DMS 273 (cell line): ENCODE data around the gene ENTPD6.

Experiments
- DNase-seq: peaks from one replicate; lab custom pipeline; 2025; ENCODE audit not compliant: unreplicated experiment; lab: John Stamatoyannopoulos, UW

Gene ENTPD6

DNA sequence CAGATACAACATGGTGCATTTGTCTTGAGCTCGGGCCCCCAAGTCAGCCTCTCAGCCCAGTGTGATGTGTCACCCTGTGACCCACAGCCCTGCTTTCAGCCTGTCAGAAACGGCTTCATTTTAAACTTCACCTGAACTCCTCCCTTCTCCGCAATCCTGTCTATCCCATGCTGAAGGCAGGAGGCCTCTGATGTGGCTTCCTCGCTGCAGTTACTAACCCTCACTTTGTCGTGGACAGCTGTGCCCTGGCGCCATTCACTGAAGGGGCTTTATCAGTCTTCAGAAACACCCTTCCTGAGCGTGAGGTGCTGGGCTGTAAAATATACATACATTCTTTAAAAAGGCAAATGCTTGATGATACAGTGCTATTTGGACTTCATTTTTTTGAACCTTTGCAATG is 7.9 kb upstream of the ENTPD6 start:
- DNase-seq, result no peak

DNA sequence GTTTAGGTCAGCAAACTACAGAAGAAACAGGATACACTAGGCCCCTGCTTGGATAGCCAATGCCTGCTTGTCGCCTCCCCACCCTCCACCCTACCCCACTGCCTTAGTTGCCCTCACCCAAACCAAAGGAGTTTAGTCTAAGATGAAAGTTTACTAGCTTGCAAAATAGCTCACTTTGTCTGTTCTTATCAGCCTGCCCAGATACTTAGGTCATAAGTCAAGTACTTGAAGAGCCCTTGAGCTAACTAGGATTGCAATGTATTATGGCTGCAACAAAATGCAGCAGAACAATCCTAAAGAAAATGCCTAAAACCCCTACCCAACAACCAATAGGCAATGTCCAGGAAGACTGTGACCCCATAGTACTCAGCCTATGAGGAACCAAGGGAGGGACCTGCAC is 7.3 kb upstream of the ENTPD6 start:
- DNase-seq, result no peak

DNA sequence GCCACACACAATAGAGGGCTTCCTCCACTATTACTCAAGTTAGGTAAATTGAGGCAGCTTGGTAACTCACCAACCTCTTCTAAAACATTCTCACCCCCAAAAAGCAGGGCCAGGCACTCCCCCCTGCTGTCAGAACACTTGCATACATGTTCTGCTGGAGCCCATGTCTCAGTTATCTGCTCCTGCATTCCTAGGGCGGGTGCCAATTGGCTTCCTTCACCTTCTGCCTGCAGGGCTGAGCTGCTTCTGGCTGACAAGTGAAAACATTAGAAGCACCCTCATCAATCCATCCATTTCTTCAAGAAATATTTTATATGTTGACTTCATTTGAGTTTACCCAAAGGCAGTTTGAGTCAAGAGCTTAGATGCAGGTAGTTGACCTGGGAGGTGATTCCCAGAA is 4.5 kb upstream of the ENTPD6 start:
- no peak for DNase-seq

DNA sequence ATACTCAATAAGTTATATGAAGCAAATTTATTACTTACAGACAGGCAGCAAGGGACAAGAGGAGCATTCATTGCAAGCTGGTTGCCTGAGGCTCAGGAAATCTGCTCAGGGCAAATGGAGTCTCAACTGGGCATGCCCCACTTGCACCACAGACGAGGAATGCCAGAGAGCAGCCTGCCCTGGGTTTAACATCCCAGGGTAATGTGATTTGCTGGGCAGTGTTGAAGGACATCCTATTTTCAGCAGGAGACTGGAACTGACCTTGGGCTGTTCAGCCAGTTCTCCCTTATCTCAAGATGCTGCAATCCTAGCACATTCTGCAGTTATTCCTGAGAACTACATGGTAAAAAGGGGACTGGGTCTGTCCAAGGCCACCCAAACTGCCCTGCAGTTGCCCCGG is 3.8 kb upstream of the ENTPD6 start:
- no peak for DNase-seq

DNA sequence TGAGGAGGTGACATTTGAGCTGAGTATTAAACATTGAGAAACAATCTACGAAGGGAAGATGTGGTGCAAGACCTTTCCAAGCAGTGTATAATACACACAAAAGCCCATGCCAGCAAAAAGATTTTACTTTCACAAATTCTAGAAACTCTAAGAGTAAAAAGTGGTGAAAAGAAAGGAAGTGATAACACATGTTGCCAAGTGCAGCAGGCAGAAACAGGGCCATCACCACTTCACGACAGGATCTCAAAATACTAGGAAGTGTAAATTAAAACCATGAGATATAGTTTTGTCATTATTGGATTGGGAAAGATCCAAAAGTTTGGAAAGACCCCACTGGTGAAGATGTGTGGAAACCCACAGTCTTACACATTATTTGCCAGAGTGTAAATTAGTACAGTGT is 1.7 kb upstream of the ENTPD6 start:
- DNase-seq, result no peak

DNA sequence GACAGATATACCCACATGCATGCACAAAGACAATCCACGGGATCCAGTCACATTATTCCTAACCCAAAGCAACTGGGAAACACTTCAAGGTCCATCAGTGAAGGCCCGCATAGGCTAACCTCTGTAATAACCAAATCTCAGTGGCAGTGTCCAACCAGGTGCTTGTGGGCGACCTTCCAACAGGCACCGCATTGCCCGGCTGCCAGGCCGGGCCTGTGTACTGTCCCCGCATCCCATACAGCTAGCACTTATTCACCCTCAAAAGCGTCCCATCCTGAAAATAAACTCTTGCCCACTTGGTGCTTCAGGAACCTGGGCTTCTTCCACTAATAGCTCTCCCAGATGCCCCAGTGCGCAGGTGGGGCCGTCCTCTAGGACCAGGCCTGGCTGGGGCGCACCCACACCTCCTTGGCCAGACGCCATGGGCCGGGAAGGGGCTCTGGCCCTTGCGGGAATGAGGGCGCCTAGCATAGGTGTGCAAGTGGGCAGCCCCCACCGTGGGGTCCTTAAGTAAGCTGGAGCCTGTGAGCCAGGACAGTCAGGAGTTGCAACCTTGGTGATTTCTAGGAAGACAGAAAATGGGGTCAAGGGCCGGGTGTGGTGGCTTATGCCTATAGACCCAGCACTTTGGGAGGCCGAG is 1.1 kb upstream of the ENTPD6 start:
- DNase-seq, result no peak

DNA sequence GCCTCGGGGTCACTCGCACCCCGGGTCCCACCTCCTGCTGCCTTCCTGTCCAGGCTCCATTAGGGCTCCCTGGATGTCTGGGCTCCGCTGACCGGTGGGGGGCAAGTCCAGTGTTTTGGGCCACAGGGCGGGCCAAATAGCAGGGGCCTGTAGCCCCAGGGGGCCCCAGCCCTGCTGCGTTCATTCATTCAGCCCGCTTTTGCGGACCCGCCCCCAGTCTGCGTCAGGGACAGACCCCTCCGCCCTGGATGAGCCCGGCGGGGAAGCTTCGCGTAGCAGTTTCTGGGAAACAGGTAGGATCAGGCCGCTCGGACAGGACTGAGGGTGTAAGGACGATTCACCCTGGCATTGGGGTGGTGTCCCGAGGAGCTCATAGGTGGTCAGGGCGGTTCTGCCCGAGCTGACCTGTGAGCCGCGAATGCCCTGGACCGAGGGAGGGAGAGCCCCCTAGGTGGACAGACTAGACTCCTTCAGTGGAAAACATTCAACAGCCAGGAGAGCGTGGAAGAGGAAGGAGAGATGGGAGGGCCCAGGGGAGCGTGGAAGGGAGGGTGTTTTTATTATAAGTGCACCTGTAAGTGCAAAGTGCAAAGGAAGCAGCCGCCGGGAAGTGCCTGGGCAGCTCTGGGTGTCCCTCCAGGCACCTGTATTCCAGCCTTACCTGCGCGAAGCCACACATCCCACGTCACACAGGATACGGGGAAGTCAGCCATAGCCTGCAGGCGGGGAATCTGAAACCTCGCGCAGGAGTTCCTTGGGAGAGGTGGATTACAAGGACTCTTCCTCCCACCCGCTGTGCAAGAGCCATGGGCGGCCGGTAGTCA is 662 bp downstream of the ENTPD6 start:
- DNase-seq, result peak; percentile 71

DNA sequence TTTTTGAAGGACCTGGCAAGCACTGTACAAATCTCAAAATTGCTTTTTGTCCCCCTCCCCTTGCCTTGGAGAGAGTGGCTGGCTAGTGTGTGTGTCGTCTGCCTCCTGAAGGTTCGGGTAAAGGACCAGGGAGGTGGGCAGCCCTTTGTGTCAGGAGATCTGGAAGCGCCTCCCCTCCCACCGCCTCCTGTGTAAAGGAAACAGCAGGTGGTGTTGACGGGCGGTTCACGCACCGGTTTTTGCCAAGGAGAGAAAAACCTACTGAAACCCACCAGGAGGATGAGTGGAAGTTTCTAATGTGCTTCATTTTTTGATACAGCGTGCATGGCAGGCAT is 1.2 kb downstream of the ENTPD6 start:
- DNase-seq, result peak; percentile 56

DNA sequence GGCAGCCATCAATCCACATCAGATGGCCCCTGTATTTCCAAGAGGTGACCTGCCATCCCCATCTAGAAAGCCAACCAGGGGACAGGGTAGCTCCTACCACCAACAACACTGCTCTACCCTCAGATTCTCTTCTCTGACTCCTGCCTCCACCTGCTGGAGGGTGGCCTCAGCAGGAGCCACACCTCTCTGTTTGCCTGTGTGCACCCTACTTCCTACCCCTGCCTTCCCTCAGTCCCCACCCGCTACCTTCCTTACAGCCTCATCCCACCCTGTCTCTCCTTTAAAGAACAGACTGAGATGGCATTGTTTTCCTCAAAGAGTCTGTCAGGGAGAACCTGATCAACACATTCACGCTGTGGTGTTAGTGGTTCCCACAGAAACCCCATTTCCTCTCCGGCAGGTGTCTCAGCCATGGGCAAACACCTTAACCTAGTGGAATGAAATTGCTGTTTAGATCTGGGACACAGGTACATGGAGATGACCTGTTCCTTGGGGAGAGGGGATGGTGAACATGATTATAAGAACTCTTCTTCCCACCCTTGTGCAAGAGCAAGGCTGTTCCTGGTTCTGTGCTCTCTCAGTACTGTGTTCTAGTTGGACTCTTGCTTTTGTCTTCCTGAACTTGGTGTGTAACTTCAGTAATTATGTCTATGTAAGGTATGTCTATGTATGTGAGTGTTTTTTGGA is 1.8 kb downstream of the ENTPD6 start:
- DNase-seq, result no peak

DNA sequence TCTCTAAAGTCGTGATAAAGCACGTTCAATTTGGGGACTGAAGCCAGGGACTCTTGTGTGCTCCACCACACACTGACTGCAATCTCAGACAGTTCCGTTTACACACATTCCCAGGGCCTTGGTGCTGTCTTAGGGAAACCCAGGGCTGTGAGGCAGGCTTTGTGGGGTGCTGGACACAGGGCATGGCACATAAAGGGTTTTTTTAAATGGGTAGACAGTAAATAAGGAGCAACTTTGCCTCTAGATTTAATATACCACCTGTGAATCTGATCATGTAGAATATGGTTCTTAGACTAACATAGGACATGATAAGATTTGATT is 2.3 kb downstream of the ENTPD6 start:
- DNase-seq, result no peak

DNA sequence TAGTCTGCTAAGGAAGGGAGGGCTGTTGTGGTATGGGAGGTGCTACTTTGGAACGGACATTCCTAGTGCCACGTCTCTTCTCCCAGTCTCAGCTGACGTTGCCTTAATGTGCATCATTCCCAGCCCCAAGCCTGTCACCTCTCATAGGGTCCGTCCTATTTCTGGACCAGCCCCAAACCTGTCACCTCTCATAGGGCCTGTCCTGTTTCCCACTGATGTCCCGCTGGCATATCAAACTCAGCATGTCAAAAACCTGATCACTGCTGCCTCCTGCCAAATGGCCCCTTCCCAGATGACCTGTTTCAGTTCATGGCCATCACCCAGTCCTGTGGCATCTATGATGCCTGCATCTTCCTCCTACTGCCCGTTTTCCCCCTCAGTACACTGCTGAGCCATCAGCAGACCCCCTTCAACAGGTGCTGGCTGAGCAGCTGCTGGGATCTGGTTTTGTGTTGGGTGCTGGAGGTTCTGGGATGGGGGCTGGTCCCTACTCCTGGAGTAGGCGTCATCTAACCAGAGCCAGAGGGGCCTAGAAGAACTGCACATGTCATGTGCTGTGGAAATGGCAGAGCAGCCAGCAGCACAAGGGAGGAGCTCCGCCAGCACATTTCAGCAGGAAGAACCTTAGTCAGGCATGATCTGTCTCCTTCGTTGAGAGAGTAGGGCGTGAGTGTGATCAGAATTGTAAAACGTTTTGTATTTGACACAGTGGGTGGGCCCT is 3.3 kb downstream of the ENTPD6 start:
- DNase-seq, result peak; percentile 16

DNA sequence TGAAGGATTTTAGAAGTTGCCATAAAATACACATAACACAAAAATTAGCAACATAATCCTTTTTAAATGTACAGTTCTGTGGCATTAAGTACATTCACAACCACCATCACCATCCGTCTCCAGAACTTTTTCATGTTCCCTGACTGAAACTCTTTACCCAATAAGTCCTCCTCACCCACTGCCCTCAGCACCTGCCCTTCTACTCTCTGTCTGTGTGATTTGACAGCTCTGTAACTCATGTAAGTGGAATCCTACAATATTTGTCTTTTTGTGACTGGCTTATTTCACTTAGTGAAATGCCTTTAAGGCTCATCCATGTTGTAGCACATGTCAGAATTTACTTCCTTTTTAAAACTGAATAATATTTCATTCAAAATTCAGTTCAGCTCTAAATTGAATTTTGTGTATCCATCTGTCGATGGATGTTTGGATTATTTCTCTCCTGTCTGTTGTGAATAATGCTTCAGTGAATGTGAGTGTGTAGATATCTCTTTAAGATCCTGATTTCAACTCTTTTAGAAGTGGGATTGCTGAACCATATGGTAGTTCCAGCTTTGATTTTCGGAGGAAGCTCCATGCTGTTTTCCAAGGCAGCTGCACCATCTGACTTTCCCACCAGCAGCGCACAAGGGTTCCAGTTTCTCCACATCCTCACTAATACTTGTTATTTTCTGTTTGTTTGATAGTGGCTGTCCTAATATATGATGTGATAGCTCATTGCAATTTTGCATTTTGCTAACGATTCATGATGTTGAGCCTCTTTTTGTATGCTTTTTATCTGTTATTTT is 4.2 kb downstream of the ENTPD6 start:
- DNase-seq, result peak; percentile 81

DNA sequence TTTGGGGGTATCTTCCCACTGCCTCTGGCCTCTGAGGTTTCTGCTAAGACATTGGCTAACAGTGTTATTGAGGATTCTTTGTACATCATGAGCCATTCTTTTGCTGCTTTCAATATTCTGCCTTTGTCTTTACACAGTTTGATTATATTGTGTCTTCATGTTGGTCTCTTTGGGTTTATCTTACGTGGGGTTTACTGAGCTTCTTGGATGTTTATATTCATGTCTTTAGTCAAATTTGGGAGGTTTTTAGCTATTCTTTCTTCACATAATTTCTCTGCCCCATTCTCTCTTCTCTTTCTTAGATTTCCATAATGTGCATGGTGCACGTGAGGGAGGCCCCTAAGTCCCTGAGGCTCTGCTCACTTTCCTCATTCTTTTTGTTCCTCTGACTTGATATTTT is 7.6 kb downstream of the ENTPD6 start:
- DNase-seq, result no peak

DNA sequence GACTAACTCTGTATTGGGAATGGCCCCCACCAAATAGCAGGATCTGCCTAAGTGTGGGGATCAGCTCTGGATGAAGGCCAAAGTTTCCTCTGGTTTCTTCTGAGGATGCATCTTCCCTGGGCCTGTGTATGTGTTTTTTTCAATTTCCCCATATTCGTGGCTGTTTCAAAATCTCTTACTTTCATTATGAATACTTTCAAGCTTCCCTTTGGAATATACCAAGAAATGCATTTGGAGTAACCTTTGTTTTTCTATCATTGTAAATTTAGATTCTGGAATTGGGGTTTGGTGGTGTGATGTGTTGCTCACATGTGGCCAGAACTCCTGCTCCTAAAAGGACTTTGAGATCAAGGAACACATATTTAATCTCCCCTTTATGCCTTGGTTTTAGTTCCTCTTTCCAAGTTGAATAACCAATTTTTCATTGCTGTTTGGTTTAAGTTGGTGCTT is 8.4 kb downstream of the ENTPD6 start:
- DNase-seq, result no peak

DNA sequence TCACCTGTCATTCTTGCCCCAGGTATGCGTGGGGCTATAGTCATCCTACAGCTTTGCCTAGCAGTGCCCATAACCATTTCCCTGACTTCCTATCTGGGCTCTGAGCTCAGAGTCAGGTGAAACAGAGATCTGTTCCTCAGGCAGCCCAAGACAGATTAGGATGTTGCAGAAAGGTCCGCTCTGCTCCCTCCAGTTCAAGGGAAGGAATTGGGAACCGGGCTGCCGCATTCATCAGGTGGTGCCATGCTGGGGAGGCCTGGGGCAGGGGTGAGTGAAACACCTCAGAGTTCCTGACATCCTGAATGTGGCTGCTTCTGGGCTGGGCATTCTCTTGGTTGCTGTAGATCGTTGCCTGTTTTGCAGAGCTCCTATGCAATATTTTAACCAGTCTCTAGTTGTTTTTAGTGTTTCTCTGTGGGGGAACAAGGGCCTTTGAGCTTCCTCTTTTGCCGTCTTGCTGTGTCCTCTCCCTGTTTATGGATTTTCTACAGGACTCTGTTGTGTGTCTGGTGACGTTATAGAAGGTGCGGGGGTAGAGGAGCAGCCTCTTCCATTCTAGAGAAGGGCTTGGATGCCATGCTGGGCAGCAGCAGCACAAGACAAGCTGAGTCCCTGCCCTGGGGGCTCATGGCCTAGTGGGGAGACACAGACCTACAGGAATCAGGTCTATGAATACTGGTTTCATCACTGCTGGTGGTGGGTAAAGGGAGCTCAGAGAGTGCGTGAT is 9.2 kb downstream of the ENTPD6 start:
- DNase-seq, result no peak

DNA sequence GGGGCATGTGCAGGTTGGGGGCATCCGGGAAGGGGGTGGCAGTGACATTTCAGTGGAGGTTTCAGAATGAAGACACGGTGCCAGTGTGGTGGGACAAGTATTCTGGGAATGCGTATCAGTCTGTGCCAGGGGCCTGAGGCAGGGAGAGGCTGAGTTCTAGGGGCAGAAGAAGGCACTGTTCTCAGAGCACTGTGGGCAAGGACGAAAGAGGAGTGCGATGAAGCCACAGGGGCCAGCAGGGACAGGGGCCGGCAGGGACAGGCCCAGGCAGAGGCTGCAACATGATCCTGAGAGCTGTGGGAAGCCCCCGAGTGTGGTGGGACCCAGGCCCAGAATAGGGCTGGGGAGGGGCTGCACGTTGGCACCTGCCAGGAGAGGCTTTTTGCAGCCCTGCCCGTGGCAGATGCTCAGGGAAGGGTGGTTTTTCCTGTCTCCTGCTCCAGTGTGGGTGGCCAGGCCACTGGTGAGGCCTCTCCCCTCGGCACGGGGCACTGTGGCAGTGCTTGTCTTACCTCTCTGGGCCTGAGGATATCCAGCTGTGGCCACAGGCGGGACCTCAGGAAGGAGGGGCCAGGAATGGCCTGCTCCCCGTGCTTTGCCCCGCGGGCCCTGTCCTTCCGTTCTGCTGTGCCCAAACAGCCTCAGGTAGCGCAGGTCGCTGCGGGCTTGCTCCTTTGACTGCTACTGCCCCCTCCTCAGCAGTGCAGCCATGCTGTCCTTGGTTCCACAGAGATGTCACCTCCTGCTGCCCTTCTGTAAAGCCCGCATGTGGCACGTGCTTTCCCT is 10.0 kb downstream of the ENTPD6 start:
- DNase-seq, result no peak

DNA sequence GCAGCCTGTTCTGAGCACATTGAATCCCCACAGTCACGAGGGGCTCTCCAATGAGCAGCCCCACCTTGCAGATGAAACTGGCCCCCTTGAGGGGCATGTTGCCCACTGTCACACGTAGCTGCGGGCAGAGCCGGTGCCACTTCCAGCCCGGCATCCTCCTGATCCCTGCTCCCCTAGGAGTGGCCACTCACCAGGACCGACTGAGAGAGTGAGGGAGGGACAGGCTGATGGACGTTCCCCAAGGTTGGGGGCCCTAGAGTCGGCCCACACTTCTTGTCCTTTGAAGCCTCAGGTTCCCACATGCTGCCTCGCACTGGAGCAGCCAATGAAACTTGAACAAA is 10.5 kb downstream of the ENTPD6 start:
- DNase-seq, result no peak

DNA sequence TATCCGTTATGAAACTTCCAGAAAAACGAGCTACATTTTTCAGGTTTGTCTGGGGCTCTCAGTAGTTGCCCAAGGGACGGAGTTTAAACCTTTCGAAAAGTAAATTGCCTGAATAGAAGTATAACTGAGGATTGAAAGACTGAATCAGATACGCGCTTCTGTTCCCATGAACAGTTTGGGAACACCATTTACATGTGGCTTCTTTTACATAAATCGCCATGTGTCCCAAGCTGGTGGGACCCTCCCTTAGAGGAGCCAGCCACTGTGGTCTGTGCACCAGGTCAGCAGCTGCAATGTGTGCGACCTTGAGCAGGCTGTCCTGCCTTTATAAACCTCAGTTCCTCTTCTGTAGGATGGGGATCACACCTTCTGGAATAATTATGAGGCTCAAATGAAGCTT is 11.0 kb downstream of the ENTPD6 start:
- no peak for DNase-seq

DNA sequence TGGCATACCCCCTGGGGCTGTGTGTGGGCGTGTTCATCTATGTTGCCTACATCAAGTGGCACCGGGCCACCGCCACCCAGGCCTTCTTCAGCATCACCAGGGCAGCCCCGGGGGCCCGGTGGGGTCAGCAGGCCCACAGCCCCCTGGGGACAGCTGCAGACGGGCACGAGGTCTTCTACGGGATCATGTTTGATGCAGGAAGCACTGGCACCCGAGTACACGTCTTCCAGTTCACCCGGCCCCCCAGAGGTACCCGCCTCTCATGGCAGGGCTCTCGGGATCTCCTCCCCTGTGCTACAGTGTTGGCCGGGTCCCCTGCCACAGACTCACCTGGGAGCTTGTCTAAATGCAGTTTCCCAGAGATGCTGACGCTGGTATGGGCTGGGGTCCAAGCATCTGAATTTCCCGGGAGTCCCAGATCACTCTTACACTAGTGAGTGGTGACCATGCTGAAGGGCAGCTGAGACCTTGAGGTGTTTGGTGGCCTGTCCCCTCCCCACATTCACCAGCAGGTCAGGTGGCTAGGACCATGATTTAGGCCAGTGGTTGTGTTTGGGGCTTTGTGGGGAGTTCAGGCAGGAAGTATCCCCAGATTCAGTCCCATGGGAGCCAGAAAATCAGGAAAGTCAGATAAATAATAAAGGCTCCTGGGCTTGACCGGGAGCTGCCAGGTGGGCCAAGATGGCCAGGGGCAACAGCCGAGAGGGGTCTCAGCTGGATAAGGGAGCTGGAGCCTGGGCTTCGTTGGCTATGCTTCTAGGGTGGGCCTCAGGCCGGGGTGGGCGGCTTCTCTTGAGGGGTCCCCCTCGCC is 11.8 kb downstream of the ENTPD6 start:
- DNase-seq, result no peak
